Liver (tissue), 3 donors: ENCODE measurements around the gene PARP15.

ENCODE experiments used
- GABPA ChIP-seq, 2 donors: IDR thresholded peaks in 1 of 2; conservative IDR thresholded peaks in 1 of 2; 2 replicates each; pipeline ENCODE4 v1.6.1; 2016; ENCODE audit warnings: antibody characterized with exemption in 2 of 2, mild to moderate bottlenecking in 1 of 2, moderate library complexity in 1 of 2
- RAD21 ChIP-seq, 2 donors: IDR thresholded peaks; 2 replicates each; pipeline ENCODE4 v1.6.1; 2016; ENCODE audit warnings: antibody characterized with exemption in 2 of 2, mild to moderate bottlenecking in 2 of 2
- RXRA ChIP-seq, 2 donors: IDR thresholded peaks; 2 replicates each; pipeline ENCODE4 v1.6.1; 2017 to 2018; ENCODE audit warnings: antibody characterized with exemption in 2 of 2, mild to moderate bottlenecking in 1 of 2
- TAF1 ChIP-seq: conservative IDR thresholded peaks from 2 replicates; pipeline ENCODE4 v1.6.1; 2016; ENCODE audit warnings: antibody characterized with exemption, mild to moderate bottlenecking
- YY1 ChIP-seq: IDR thresholded peaks from 2 replicates; pipeline ENCODE4 v1.6.1; 2016; ENCODE audit warnings: antibody characterized with exemption, mild to moderate bottlenecking
- TF ChIP-seq, protein P1 (sequence below): fragments of 150-350 bp; IDR thresholded peaks from 2 replicates; pipeline ENCODE4 v1.5.1; 2017; ENCODE audit warnings: improper control_type of control experiment, low read depth, low read length; ENCODE audit not compliant: missing input control
- TF ChIP-seq, protein P2 (sequence below): IDR thresholded peaks from 2 replicates; pipeline ENCODE4 v1.6.1; 2016; ENCODE audit warnings: antibody characterized with exemption
- TF ChIP-seq, protein P3 (sequence below): IDR thresholded peaks from 2 replicates; pipeline ENCODE4 v1.6.1; 2016; ENCODE audit warnings: antibody characterized with exemption
- TF ChIP-seq, protein P4 (sequence below): IDR thresholded peaks from 2 replicates; pipeline ENCODE4 v1.6.1; 2016; ENCODE audit warnings: antibody characterized with exemption, mild to moderate bottlenecking
- TF ChIP-seq, protein P5 (sequence below): IDR thresholded peaks from 2 replicates; pipeline ENCODE4 v1.6.1; 2016; ENCODE audit warnings: antibody characterized with exemption
- donor health status: healthy.
- donor health status: healthy.

DNA sequence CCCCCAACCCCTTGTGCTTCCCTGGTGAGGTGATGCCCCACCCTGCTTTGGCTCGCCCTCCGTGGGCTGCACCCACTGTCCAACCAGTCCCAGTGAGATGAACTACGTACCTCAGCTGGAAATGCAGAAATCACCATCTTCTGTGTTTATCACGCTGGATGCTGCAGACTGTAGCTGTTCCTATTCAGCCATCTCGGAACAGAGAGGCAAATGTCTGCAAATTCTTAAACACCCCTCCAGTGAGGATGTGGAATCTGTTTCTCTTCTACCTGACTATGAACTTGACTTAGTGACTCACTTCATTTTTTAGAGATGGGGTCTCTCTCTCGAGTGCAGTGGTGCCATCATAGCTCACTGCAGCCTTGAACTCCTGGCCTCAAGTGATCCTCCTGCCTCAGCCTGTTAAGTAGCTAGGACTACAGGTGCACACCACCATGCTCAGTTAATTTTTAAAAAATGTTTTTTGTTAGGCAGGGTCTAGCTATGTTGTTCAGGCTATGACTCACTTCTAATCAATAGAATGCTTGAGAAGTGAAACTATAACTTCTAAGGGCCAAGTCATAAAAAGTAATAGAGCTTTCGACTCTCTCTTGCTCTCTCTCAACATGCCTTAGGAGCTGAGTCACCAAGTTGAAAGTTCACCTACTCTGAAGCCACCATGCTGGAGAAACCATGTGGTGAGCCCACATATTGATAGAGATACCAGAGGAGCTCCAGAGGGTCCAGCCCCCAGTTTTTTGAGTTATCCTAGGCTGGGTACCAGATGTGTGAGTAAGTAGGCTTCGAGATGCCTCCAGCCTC is 91.7 kb downstream of the PARP15 start:
- TF ChIP-seq, protein P1, sequence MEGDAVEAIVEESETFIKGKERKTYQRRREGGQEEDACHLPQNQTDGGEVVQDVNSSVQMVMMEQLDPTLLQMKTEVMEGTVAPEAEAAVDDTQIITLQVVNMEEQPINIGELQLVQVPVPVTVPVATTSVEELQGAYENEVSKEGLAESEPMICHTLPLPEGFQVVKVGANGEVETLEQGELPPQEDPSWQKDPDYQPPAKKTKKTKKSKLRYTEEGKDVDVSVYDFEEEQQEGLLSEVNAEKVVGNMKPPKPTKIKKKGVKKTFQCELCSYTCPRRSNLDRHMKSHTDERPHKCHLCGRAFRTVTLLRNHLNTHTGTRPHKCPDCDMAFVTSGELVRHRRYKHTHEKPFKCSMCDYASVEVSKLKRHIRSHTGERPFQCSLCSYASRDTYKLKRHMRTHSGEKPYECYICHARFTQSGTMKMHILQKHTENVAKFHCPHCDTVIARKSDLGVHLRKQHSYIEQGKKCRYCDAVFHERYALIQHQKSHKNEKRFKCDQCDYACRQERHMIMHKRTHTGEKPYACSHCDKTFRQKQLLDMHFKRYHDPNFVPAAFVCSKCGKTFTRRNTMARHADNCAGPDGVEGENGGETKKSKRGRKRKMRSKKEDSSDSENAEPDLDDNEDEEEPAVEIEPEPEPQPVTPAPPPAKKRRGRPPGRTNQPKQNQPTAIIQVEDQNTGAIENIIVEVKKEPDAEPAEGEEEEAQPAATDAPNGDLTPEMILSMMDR = no peak
- TF ChIP-seq, protein P2, sequence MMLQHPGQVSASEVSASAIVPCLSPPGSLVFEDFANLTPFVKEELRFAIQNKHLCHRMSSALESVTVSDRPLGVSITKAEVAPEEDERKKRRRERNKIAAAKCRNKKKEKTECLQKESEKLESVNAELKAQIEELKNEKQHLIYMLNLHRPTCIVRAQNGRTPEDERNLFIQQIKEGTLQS = no peak
- TF ChIP-seq YY1 (no peak), RAD21 (IDR thresholded peaks at IDR 0.05) (no peak), TAF1 (no peak), GABPA (IDR thresholded peaks at IDR 0.05 in 1 of 2, conservative IDR thresholded peaks at IDR 0.05 in 1 of 2) (no peak), RXRA (IDR thresholded peaks at IDR 0.05) (no peak)
- TF ChIP-seq, protein P3, sequence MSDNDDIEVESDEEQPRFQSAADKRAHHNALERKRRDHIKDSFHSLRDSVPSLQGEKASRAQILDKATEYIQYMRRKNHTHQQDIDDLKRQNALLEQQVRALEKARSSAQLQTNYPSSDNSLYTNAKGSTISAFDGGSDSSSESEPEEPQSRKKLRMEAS = no peak
- TF ChIP-seq, protein P4, sequence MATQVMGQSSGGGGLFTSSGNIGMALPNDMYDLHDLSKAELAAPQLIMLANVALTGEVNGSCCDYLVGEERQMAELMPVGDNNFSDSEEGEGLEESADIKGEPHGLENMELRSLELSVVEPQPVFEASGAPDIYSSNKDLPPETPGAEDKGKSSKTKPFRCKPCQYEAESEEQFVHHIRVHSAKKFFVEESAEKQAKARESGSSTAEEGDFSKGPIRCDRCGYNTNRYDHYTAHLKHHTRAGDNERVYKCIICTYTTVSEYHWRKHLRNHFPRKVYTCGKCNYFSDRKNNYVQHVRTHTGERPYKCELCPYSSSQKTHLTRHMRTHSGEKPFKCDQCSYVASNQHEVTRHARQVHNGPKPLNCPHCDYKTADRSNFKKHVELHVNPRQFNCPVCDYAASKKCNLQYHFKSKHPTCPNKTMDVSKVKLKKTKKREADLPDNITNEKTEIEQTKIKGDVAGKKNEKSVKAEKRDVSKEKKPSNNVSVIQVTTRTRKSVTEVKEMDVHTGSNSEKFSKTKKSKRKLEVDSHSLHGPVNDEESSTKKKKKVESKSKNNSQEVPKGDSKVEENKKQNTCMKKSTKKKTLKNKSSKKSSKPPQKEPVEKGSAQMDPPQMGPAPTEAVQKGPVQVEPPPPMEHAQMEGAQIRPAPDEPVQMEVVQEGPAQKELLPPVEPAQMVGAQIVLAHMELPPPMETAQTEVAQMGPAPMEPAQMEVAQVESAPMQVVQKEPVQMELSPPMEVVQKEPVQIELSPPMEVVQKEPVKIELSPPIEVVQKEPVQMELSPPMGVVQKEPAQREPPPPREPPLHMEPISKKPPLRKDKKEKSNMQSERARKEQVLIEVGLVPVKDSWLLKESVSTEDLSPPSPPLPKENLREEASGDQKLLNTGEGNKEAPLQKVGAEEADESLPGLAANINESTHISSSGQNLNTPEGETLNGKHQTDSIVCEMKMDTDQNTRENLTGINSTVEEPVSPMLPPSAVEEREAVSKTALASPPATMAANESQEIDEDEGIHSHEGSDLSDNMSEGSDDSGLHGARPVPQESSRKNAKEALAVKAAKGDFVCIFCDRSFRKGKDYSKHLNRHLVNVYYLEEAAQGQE = no peak
- TF ChIP-seq, protein P5, sequence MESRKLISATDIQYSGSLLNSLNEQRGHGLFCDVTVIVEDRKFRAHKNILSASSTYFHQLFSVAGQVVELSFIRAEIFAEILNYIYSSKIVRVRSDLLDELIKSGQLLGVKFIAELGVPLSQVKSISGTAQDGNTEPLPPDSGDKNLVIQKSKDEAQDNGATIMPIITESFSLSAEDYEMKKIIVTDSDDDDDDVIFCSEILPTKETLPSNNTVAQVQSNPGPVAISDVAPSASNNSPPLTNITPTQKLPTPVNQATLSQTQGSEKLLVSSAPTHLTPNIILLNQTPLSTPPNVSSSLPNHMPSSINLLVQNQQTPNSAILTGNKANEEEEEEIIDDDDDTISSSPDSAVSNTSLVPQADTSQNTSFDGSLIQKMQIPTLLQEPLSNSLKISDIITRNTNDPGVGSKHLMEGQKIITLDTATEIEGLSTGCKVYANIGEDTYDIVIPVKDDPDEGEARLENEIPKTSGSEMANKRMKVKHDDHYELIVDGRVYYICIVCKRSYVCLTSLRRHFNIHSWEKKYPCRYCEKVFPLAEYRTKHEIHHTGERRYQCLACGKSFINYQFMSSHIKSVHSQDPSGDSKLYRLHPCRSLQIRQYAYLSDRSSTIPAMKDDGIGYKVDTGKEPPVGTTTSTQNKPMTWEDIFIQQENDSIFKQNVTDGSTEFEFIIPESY = no peak
